Lower leg skin (tissue), 4 donors: Measurements from ENCODE around the gene SH3RF3. TPM values are rescaled to one million over a fixed set of nuclear protein-coding genes. Genes with fewer than 3 reads are reported as not detected.

Source experiments
- DNase-seq, 2 donors: peaks; one replicate each; pipeline ENCODE4 v3.0.0-alpha.2; 2019; ENCODE audit warnings: low spot score in 2 of 2
- H3K4me3 ChIP-seq: fragments of 200-600 bp; sonication (generic); 2 replicates; pipeline ENCODE4 v1.5.1; 2017; ENCODE audit warnings: mild to moderate bottlenecking, low read depth; ENCODE audit not compliant: poor library complexity, severe bottlenecking
- CTCF ChIP-seq, 3 donors: fragments of 450-650 bp; IDR thresholded peaks; one replicate each; pipeline ENCODE4 v1.5.1; 2016; ENCODE audit warnings: antibody characterized with exemption in 3 of 3, mild to moderate bottlenecking in 3 of 3, moderate library complexity in 2 of 3
- POLR2A ChIP-seq, 2 donors: fragments of 450-650 bp; IDR thresholded peaks; one replicate each; pipeline ENCODE4 v1.6.1; 2016 to 2017; ENCODE audit warnings: antibody characterized with exemption in 2 of 2, mild to moderate bottlenecking in 1 of 2, moderate library complexity in 1 of 2
- whole genome bisulfite sequencing, 2 donors: methylation state at CpG; one replicate each; pipeline ENCODE4 v1.1.5; 2018; 5-methylcytosine and 5-hydroxymethylcytosine counted together
- intact Hi-C: fragments of 100-400 bp; cut with DNase I; formaldehyde crosslinking; loops from one replicate; pipeline ENCODE4 v1.15.0; 2023; ENCODE audit warnings: low total_unique reads
- total RNA-seq, 4 donors: library from RNA; depleted of rRNA; stranded (reverse); fragments of >200 nt; gene quantifications; one replicate each; pipeline ENCODE4 v1.1.0, GENCODE V29; 2016

Gene SH3RF3
- total RNA-seq, 4 donors from 2014 or later: 1.9 to 7.4 (median 3.2) TPM

- no peak overlapping the region for H3K4me3 ChIP-seq
- intact Hi-C loops: no loop called here
- WGBS, 2 donors: 94 to 96% methylated on average over 12 of the region's 12 CpGs
- no peak for DNase-seq
- TF ChIP-seq CTCF (IDR thresholded peaks at IDR 0.05) (no peak), POLR2A (IDR thresholded peaks at IDR 0.05) (no peak)
These were observed 153.4 kb downstream of the SH3RF3 start for GRCh38 chr2:109282360-109282759.

GRCh38 chr2:109282865-109283264, 153.9 kb downstream of the SH3RF3 start:
- no peak overlapping the region for H3K4me3 ChIP-seq
- no peak for TF ChIP-seq CTCF (IDR thresholded peaks at IDR 0.05)
- no peak for TF ChIP-seq POLR2A (IDR thresholded peaks at IDR 0.05)
- DNase-seq: no peak
- intact Hi-C loops: no loop called here
- WGBS, 2 donors: 93 to 100% methylated on average over 4 of the region's 4 CpGs

- WGBS, 2 donors: 23 to 27% methylated on average over 7 of the region's 7 CpGs
- intact Hi-C loops: no loop called here
- peak in 1 of 2 donors; percentile 32 for DNase-seq
These were observed 155.8 kb downstream of the SH3RF3 start for GRCh38 chr2:109284826-109285225.

GRCh38 chr2:109285244-109285651, 156.2 kb downstream of the SH3RF3 start:
- 61 to 73% methylated on average over 11 of the region's 11 CpGs for WGBS, 2 donors

More at GRCh38 chr2:109284826-109285225, 155.8 kb downstream of the SH3RF3 start:
- no peak overlapping the region for H3K4me3 ChIP-seq
- TF ChIP-seq CTCF (IDR thresholded peaks at IDR 0.05) (no peak), POLR2A (IDR thresholded peaks at IDR 0.05) (no peak)

GRCh38 chr2:109287413-109287812, 158.4 kb downstream of the SH3RF3 start:
- TF ChIP-seq CTCF (IDR thresholded peaks at IDR 0.05) (no peak), POLR2A (IDR thresholded peaks at IDR 0.05) (no peak)

More at GRCh38 chr2:109285244-109285651, 156.2 kb downstream of the SH3RF3 start:
- no peak overlapping the region for H3K4me3 ChIP-seq
- intact Hi-C loops: no loop called here
- no peak for DNase-seq
- TF ChIP-seq CTCF (IDR thresholded peaks at IDR 0.05): no peak
- no peak for TF ChIP-seq POLR2A (IDR thresholded peaks at IDR 0.05)

GRCh38 chr2:109287838-109288237, 158.8 kb downstream of the SH3RF3 start:
- DNase-seq: no peak
- no peak overlapping the region for H3K4me3 ChIP-seq
- TF ChIP-seq POLR2A (IDR thresholded peaks at IDR 0.05): no peak
- no peak for TF ChIP-seq CTCF (IDR thresholded peaks at IDR 0.05)
- 96 to 100% methylated on average over 2 of the region's 2 CpGs for WGBS, 2 donors
- intact Hi-C loops: no loop called here

More at GRCh38 chr2:109287413-109287812, 158.4 kb downstream of the SH3RF3 start:
- H3K4me3 ChIP-seq: no peak overlapping the region
- intact Hi-C loops: no loop called here
- 87 to 97% methylated on average over 5 of the region's 5 CpGs for WGBS, 2 donors
- DNase-seq: no peak
